GM13976 (cell line): ENCODE data around the gene SLC37A1.

Source experiments
- DNase-seq: peaks from one replicate; pipeline ENCODE4 v3.0.0; 2012; ENCODE audit warnings: low spot score
- in situ Hi-C: fragments of 300-500 bp; cut with MboI; formaldehyde crosslinking; loops from one replicate; pipeline ENCODE4 v1.12.0; 2022; ENCODE audit warnings: low sequenced_read_pairs, mixed read lengths, inconsistent platforms; ENCODE audit not compliant: unreplicated experiment
- TF ChIP-seq, protein P1 (sequence below): IDR thresholded peaks from 2 replicates; pipeline ENCODE4 v1.5.1; 2012; ENCODE audit warnings: borderline replicate concordance, mild to moderate bottlenecking; ENCODE audit not compliant: insufficient read depth; ENCODE audit errors: extremely low read depth, missing control alignments, control extremely low read depth

Gene SLC37A1

DNA sequence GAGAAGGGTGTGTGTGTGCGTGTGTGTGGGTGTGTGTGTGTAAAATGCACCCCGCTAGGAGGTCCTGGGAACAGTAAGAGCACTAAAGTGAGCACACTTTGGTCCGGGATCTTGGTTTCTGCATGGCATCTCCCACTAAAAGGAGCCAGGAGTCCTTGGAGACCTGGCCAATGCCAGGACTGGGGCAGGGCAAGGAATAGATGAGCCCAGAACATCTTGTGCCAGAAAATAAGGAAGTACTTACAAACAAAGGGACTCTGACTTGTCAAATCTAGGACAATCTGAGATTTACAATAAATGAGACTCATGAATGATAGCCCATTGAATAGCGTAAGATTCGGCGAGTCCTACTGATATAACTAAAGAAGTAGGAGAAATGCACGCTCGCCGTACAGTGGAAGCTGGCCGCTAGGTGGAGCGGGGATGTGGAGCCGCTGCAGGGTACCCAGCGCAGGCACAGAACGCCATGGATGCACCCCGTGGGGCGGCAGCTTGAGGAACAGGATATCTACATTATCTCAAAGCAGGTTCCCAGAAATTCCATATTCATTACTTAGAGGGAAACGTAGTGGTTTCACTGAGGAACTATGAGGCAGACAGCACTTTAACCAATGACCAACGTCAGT is 7.1 kb downstream of the SLC37A1 start:
- TF ChIP-seq, protein P1, sequence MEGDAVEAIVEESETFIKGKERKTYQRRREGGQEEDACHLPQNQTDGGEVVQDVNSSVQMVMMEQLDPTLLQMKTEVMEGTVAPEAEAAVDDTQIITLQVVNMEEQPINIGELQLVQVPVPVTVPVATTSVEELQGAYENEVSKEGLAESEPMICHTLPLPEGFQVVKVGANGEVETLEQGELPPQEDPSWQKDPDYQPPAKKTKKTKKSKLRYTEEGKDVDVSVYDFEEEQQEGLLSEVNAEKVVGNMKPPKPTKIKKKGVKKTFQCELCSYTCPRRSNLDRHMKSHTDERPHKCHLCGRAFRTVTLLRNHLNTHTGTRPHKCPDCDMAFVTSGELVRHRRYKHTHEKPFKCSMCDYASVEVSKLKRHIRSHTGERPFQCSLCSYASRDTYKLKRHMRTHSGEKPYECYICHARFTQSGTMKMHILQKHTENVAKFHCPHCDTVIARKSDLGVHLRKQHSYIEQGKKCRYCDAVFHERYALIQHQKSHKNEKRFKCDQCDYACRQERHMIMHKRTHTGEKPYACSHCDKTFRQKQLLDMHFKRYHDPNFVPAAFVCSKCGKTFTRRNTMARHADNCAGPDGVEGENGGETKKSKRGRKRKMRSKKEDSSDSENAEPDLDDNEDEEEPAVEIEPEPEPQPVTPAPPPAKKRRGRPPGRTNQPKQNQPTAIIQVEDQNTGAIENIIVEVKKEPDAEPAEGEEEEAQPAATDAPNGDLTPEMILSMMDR: no peak

DNA sequence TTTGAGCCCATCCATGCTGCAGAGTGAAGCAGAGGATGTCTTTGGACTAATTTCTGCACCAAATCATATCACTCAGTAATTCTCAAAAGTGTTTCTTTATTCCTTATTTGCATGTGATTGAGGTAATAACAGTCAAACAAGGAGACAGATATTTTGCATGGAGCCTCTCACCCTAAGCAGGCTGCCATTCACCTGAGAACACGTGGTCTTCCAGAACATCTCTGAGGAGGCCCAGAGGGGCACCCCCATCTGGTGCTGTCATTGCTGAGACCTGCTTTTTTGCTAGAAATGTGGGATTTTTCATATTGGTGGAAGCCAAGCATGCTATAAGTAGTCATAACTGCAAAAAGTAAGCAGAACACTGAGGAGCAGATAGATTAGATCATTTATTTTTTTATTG is 7.7 kb downstream of the SLC37A1 start:
- in situ Hi-C loops: no loop called here
- TF ChIP-seq, protein P1: no peak
- no peak for DNase-seq

More for the DNA sequence above, 7.1 kb downstream of the SLC37A1 start:
- in situ Hi-C loops: no loop called here
- no peak for DNase-seq

DNA sequence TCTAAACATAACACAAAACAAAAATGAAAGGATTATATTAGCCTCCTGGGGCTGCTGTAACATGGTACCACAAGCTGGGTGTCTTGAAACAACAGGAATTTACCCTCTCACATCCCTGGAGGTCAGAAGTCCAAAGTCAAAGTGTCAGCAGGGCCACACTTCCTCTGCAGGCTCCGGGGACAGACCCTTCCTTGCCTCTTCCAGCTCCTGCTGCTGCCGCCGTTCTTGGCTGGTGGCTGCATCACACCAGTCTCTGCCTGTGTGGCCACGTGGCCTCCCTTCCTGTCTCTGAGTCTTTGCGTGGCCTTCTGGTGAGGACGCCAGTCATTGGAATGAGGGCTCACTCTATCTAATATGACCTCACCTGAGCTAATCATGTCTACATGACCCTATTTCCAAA is 8.2 kb downstream of the SLC37A1 start:
- DNase-seq: no peak
- in situ Hi-C loops: no loop called here
- TF ChIP-seq, protein P1: no peak

- TF ChIP-seq, protein P1: no peak
- DNase-seq: no peak
- in situ Hi-C loops: no loop called here
Observed at GRCh38 chr21:42522271-42522670, 8.6 kb downstream of the SLC37A1 start.

- in situ Hi-C loops: no loop called here
- no peak for DNase-seq
- TF ChIP-seq, protein P1: no peak
Observed at GRCh38 chr21:42522771-42523170, 9.1 kb downstream of the SLC37A1 start.

- in situ Hi-C loops: no loop called here
- TF ChIP-seq, protein P1: no peak
- no peak for DNase-seq
Observed at GRCh38 chr21:42523211-42523610, 9.6 kb downstream of the SLC37A1 start.
